ENCODE measurements around the gene MICA.
"Not testable (repeated sequence)": the region's sequence is repeated elsewhere in the genome, so short reads cannot be mapped to it uniquely, and the experiment has no call there.

MICA gene

DNA sequence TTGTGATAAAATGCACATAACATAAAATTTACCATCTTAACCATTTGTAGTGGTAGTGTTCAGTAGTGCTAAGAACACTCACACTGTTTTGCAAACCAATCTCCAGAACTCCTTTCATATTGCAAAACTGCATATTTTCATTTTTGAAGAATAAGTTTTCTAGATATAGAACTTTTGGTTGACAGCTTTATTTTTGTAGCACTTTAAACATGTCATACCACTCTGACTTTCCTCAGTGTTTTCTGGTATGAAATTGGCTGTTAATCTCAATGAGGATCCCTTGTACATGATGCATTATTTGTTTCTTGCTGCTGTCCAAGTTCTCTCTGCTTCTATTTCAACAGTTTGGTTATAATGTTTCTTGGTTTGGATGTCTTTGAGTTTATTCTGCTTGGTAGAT, 49.5 kb downstream of the MICA start:
- FAIRE-seq (no peak), DNase-seq (ENCODE audit: insufficient read length, low spot score) (no peak)

DNA sequence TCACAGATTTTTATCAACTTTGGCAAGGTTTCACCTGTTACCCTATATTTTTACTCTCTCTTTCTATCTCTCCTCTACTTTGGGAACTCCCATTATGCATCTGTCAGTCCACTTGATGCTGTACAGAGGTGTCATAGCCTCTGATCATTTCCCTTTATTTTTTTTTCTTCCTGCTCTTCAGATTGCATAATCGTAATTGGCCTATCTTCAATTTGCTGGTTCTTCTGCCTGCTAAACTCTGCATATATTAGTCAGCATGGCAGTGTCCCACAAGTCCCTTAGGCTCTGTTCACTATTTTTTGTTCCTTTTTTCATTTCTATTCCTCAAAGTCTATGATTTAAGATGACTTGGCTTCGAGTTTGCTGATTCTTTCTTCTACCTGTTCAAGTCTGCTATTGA, 49.9 kb downstream of the MICA start:
- FAIRE-seq, result no peak
- DNase-seq (ENCODE audit: insufficient read length, low spot score), result no peak

DNA sequence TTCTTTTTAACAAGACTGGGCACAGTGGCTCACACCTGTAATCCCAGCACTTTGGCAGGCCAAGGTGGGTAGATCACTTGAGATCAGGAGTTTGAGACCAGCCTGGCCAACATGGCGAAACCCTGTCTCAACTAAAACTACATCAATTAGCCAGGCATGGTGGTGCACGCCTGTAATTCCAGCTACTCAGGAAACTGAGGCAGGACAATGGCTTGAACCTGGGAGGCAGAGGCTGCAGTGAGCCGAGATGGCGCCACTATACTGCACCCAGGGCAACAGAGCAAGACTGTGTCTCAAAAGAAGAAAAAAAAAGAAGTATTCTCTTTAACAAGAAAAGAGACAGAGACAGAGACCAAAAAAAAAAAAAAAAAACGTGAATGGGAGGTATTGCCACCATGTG, 56.5 kb downstream of the MICA start:
- not testable (repeated sequence) for DNase-seq (ENCODE audit: insufficient read length, low spot score); FAIRE-seq

DNA sequence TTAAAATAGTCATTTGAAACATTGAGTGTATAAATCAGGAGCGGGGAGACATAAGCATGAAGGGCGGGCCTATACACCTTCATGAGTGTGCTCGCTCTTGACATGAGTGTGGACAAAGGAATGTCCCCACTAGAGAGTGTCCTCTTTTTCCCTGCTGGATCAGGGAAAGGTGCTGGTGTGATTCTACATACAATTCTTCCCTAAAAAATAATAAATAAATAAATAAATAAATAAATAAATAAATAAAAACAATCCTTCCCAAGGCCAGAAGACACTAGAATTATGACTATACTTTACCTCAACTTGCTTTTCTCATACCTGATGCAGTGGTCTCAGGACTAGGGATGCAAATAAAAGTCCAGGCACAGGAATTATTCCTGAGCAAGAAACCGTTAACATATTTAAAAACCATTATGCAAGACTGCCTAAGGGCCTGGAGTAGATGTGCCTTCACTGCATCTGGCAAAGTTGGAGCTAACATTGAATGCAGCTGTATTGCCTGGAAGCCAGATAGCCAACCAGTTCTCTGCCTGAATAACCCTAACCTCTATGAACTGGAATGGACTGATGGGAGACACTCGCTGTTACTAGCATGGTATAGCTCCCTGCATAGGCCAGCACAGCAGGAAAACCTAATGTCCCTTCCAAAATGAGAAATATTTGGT, 57.1 kb downstream of the MICA start:
- no peak for FAIRE-seq

DNA sequence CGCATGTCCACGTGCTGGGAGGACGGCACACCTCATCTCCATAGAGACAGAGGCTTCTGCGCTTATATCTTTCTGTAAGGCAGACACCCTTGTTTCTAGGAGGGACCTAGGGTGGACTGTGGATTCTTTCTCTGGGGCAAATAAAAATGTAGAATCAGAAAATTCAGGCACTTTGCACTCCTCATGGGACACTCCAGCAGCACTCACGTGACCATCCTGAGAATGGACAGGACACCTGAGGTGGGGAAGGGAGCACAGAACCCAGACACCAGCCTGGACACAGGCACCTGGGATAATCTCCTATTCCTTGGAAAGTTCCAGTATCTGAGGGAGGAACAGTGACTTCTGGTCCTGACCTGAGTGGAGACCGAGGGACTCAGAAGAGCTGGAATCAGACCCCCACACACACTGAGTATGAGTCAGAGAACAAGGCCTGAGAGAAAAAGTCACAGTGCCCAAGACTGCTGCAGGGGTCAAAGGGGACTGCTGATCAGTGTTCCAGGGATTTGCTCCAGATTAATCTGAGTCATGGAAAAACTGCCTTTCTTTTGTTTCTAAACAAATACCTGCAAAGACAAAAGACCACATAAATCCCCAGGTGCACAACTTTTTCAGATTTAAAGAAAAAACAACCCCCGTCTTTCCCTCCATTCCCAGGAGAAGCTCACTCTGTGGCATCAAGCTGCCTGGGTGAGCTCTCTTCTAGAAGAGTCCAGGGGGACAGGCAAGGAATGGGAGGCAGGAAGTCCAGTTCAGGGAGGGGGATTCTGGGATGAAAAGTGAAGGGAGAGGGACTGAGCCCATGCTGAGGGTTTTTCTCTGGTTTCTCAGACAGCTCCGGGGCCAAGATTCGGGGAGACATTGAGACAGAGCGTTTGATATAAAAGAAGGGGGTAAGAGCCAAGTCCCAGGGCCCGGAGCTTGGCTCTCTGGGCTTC, 58.9 kb downstream of the MICA start:
- no peak for FAIRE-seq

More for the DNA sequence above, 57.1 kb downstream of the MICA start:
- DNase-seq (ENCODE audit: insufficient read length, low spot score), result no peak

DNA sequence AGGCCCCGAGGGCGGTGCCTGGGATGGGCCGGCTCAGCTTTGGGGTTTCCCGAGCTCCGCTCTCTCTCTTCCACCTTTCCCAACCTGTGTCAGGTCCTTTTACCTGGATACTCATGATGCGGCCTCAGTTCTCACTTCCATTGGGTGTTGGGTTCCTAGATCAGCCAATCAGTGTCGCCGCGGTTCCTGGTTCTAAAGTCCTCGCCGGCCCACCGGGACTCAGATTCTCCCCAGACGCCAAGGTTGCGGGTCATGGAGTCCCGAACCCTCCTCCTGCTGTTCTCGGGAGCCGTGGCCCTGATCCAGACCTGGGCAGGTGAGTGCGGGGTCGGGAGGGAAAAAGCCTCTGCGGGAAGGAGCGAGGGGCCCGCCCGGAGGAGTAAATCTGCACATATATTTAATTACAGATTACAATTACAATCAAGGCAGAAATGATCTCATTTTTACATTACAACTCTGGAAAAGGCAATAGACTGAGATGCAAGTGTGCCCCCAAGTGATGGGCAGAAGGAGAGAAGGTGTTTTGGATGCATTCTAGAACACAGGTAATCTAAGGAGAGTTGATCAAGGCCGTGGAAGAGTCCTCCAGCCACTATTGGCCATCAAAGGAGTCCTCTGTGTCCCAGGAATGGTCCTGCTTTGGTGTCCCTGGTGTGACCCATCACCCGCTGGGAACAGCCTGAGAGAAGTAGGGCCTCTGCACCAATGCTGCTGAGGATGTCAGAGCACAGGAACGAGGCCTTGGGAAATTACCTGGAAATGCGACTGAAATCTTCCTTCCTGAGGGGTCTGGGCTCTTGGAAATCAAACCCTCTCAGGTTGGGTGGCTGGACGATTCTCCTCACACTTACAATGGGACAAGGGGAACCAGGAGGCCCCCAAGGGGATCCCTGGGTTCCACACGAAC, 59.8 kb downstream of the MICA start:
- DNase-seq (ENCODE audit: insufficient read length, low spot score) (peak; percentile 82), FAIRE-seq (peak; percentile 94)

More for the DNA sequence above, 58.9 kb downstream of the MICA start:
- no peak for DNase-seq (ENCODE audit: insufficient read length, low spot score)

DNA sequence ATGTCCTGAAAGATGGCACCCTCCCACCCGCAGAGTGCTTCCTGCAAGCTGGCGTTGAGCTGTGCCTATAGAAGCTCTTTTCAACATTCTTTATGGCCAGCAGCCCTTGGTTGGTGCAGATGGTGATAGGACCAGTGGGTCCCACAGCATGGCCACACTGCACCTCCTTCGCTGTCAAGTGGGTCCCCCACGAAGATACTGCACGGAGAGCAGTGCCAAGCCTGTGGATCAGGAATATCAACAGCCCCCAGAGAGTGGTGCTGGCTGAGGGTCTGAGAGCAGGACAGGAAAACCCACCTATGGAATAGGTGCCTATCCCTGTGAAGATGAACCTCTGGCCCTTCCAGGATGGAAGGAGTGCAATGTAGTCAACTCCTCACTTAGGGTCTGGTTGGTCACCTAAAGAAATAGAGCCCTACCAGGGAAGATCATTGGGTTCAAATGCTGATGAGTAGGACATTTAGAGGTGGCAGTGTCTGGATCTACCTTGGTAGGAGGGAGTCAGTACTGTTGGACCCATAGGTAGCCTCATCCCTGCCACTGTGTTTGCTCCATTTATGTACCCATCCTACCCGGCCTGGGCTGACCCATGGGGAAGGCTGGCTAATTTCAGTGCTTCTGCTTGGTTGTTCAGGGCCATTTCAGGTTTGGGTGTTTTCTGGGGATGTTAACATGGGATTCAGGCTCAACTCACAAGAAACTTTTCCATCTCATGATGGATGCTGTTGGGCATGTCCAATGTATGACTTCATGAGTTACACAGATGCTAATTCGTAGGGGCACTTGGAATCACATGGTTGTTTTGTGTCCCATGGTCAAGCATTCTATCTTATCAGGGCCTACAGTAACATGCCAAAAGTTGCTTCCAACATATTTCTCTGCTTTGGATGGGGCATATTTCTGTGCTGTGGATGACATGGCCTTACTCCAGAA, 61.1 kb downstream of the MICA start:
- DNase-seq (ENCODE audit: insufficient read length, low spot score) (no peak), FAIRE-seq (no peak)
